ENCODE measurements around the gene SLC24A5. TPM values are rescaled to one million over a fixed set of nuclear protein-coding genes. Genes with fewer than 3 reads are reported as not detected.

The SLC24A5 gene
- total RNA-seq, 1 experiment from 2014 or later: not detected

DNA sequence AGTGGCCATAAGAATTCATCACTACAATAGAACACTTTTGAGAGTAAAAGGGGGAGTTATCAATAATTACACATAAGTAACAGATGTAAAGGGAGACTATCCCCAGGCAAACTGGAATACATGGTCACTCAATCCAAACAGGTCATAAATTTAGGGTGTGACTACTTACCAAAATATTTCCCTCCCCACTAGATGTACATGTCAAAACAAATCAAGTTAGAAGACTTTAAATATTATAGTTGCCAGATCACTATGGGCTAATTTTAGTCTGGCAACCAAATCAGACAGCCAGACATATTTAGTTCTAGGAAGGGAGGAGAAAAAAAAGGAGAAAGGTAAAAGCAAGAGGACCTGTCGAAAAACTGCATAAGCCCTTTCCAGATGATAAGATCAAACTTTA is 23.1 kb downstream of the SLC24A5 start:
- H4K91ac ChIP-seq (ENCODE audit: insufficient read length, low read depth, low read length): no peak overlapping the region
- TF ChIP-seq, protein P1, sequence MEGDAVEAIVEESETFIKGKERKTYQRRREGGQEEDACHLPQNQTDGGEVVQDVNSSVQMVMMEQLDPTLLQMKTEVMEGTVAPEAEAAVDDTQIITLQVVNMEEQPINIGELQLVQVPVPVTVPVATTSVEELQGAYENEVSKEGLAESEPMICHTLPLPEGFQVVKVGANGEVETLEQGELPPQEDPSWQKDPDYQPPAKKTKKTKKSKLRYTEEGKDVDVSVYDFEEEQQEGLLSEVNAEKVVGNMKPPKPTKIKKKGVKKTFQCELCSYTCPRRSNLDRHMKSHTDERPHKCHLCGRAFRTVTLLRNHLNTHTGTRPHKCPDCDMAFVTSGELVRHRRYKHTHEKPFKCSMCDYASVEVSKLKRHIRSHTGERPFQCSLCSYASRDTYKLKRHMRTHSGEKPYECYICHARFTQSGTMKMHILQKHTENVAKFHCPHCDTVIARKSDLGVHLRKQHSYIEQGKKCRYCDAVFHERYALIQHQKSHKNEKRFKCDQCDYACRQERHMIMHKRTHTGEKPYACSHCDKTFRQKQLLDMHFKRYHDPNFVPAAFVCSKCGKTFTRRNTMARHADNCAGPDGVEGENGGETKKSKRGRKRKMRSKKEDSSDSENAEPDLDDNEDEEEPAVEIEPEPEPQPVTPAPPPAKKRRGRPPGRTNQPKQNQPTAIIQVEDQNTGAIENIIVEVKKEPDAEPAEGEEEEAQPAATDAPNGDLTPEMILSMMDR (conservative IDR thresholded peaks at IDR 0.05): no peak
- H3K14ac ChIP-seq (ENCODE audit: insufficient read depth, low read length): no peak overlapping the region
- no peak overlapping the region for H2BK12ac ChIP-seq (ENCODE audit: insufficient read length, low read depth, low read length)
- no peaks in the 10 kb centered on the region for H3K4me1 ChIP-seq (ENCODE audit: insufficient read depth, low read length)
- no peak overlapping the region for H2BK15ac ChIP-seq (ENCODE audit: low read depth, low read length)
- no peak overlapping the region for H3K18ac ChIP-seq (ENCODE audit: insufficient read length, low read depth, low read length)
- no peaks in the 10 kb centered on the region for H3K79me1 ChIP-seq (ENCODE audit: insufficient read depth, low read depth, low read length, poor library complexity, severe bottlenecking)
- H2BK20ac ChIP-seq (ENCODE audit: low read depth, low read length, poor library complexity, severe bottlenecking): no peak overlapping the region
- no CpG with 5 or more reads among the region's 1 CpG for WGBS (ENCODE audit: extremely low coverage, insufficient read length, low lambda C conversion rate)
- H3T11ph ChIP-seq (ENCODE audit: low read length): no peak overlapping the region
- H4K20me1 ChIP-seq (ENCODE audit: control insufficient read depth, insufficient read depth, insufficient read length): no peaks in the 10 kb centered on the region
- H3K9me3 Mint-ChIP-seq: no peaks in the 10 kb centered on the region
- no peaks in the 10 kb centered on the region for H3K4me1 Mint-ChIP-seq
- no peak overlapping the region for H3K4me3 Mint-ChIP-seq
- no peak overlapping the region for H2BK120ac ChIP-seq (ENCODE audit: low read depth, low read length, poor library complexity, severe bottlenecking)
- H3K23me2 ChIP-seq (ENCODE audit: insufficient read length, low read depth, low read length, poor library complexity, severe bottlenecking): no peaks in the 10 kb centered on the region
- DNase-seq: no peak
- no peak overlapping the region for H3K27ac ChIP-seq (ENCODE audit: insufficient read length, low read depth, low read length)
- H3K23ac ChIP-seq (ENCODE audit: insufficient read length, low read depth, low read length): no peak overlapping the region
- H3K9me3 ChIP-seq (ENCODE audit: control insufficient read depth, low read depth, low read length): no peaks in the 10 kb centered on the region
- H3K27ac Mint-ChIP-seq: no peak overlapping the region
- no peak overlapping the region for H4K5ac ChIP-seq (ENCODE audit: insufficient read length, low read depth, low read length)
- H2AFZ ChIP-seq (ENCODE audit: low read length): no peak overlapping the region
- no peaks in the 10 kb centered on the region for H3K27me3 Mint-ChIP-seq (ENCODE audit: low read depth)
- H3K4ac ChIP-seq (ENCODE audit: low read depth, low read length): no peak overlapping the region
- H3K27me3 ChIP-seq (ENCODE audit: insufficient read depth, low read length): no peaks in the 10 kb centered on the region
- no peak overlapping the region for H2AK5ac ChIP-seq (ENCODE audit: insufficient read length, low read length)
- H3K4me2 ChIP-seq (ENCODE audit: insufficient read depth, insufficient read length, low read length): no peak overlapping the region
- H4K8ac ChIP-seq (replicated peaks; ENCODE audit: insufficient read length, low read depth, low read length): no peak overlapping the region
- no peak overlapping the region for H3K9ac ChIP-seq (ENCODE audit: extremely low read depth, insufficient read length, low read length)
- H3K79me2 ChIP-seq (ENCODE audit: insufficient read depth, low read length): no peaks in the 10 kb centered on the region
- H3K36me3 Mint-ChIP-seq (ENCODE audit: insufficient read depth in 1 of 3, low read depth in 3 of 3): peaks cover 5 to 35% (median 34%) of the 10 kb centered on the region in 3 experiments; a peak in 6 of 7 replicates
- H3K56ac ChIP-seq (ENCODE audit: insufficient read length, low read depth, low read length): no peak overlapping the region
- no peak overlapping the region for H2BK5ac ChIP-seq (ENCODE audit: insufficient read length, low read length)
